Smooth muscle cell of bladder (primary cell): ENCODE data around the gene P2RX1. TPM values are rescaled to one million over a fixed set of nuclear protein-coding genes. Genes with fewer than 3 reads are reported as not detected.

Experiments
- total RNA-seq: library from RNA; depleted of rRNA; stranded (reverse); fragments of >200 nt; gene quantifications from 2 replicates; pipeline ENCODE4 v1.2.3, GENCODE V29; 2014

P2RX1 gene
- 0.57 and 1.2 TPM in 2 replicates for total RNA-seq

GRCh38 chr17:3915995-3916696, at the start of gene P2RX1:
Gene P2RX1 (minus strand): TSS chr17:3916465. CDS start chr17:3916225, 240 bp downstream.

GRCh38 chr17:3964203-3965117, 48.2 kb upstream of the P2RX1 start, which contains the start of gene ATP2A3:
Gene ATP2A3 (minus strand): TSS chr17:3964437. CDS start chr17:3964291, 146 bp downstream.

DNA sequence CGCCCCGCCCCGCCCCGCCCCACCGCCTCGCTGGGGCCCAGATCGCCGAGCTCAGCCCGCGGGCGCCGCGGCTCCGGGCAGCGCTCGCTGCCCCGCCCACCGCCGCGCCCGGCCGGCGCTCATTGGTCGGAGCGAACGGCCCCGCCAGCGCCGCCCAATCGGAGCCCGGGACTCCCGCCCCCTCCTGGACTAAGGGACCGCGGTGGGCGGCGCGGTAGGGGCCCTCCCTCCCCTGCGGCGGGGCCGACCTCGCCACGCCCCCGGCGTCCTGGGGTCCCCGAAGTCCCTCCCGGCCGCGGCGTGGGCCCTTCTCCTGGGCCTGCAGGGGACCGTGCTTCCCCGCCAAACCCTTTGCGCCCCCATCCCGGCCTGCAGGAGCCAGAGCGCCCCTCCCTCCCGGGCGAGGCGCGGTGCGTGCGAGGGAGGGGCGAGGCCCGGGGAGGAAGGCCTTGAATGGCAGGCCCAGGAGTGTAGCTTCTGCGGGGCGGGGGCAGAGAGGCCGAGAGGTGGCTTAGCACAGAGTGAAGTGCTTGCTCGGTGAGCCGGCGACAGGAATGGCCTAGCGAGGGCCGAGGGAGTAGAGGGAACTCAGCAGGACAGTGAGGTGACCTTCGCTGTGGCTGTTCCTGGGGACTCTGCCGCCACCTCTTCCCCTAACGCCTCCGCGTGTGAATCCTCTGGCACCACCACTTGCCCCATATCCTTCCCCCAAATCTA, 23.1 kb downstream of the P2RX1 start, which contains the start of gene CAMKK1:
CAMKK1 (minus strand) TSS at position 51 of the 717 bp plus-strand sequence. CDS start 7,366 bp downstream, outside the sequence.

Other genes starting within 250 kb of the P2RX1 start
- 124 and 168 TPM in 2 replicates for gene TAX1BP3, start 247.9 kb downstream of the P2RX1 start, total RNA-seq
- gene EMC6, start 247.7 kb downstream of the P2RX1 start, total RNA-seq: 11.8 and 15.1 TPM in 2 replicates
- gene P2RX5, start 220.3 kb downstream of the P2RX1 start, total RNA-seq: 0.71 and 1.2 TPM in 2 replicates
- 0.71 and 0.83 TPM in 2 replicates for gene HASPIN, start 192.6 kb downstream of the P2RX1 start, total RNA-seq
- gene ITGAE, start 115.3 kb downstream of the P2RX1 start, total RNA-seq: 18.4 and 23.2 TPM in 2 replicates
- gene NCBP3, start 70.2 kb downstream of the P2RX1 start, total RNA-seq: 19.7 and 19.9 TPM in 2 replicates
- gene CAMKK1, start 23.4 kb downstream of the P2RX1 start, total RNA-seq: 3.0 and 5.1 TPM in 2 replicates
- gene ATP2A3, start 48.0 kb upstream of the P2RX1 start, total RNA-seq: 1.9 and 2.6 TPM in 2 replicates
- 18.2 and 25.3 TPM in 2 replicates for gene ZZEF1, start 226.6 kb upstream of the P2RX1 start, total RNA-seq
- gene CYB5D2, start 226.7 kb upstream of the P2RX1 start, total RNA-seq: 35.0 and 47.6 TPM in 2 replicates